SU-DHL-6 (cell line): Measurements from ENCODE around the gene FBXO47.

Experiments used
- CTCF ChIP-seq: fragments of 200-600 bp; sonication (generic); IDR thresholded peaks from one replicate; pipeline ENCODE4 v1.5.1; 2017; ENCODE audit warnings: antibody characterized with exemption, mild to moderate bottlenecking, low read length, moderate library complexity; ENCODE audit not compliant: insufficient read depth, poor library complexity, severe bottlenecking
- EZH2phosphoT487 ChIP-seq: fragments of 200-600 bp; sonication (generic), shearing (Covaris generic); conservative IDR thresholded peaks from 2 replicates; pipeline ENCODE4 v1.6.1; 2018; ENCODE audit warnings: mild to moderate bottlenecking, antibody characterized with exemption, low read length, moderate library complexity, mixed read lengths

DNA sequence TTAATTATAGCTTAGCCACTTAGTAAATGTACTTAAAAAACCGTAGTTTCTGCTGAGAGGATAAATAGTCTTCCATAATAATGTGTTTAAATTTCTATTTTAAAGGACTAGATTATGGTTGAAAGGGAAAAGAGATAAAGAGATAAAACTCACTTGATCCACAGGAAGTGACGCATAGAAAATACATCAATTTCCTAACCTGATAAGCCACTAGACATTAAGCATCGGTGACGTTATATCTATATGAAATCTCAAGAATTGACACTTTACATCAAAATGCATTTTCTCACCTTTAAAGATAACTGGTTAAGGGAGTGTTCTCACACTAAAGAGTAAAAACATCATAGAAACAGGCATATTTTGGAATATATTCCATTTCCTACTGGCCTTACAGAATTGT is 5.8 kb downstream of the FBXO47 start:
- TF ChIP-seq CTCF: no peak
- TF ChIP-seq EZH2phosphoT487: no peak
